PC-3 (cell line): Measurements from ENCODE around the gene DLG2.

Source experiments
- EZH2 ChIP-seq: fragments of 300-600 bp; sonication (generic); IDR thresholded peaks from one replicate; pipeline ENCODE4 v1.6.1; 2017; ENCODE audit warnings: antibody characterized with exemption, mild to moderate bottlenecking, low read length; ENCODE audit not compliant: unreplicated experiment
- TF ChIP-seq, protein P1 (sequence below): fragments of 300-600 bp; sonication (generic); conservative IDR thresholded peaks from 2 replicates; pipeline ENCODE4 v1.5.1; 2017; ENCODE audit warnings: antibody characterized with exemption, low read depth, mild to moderate bottlenecking, low read length

DNA sequence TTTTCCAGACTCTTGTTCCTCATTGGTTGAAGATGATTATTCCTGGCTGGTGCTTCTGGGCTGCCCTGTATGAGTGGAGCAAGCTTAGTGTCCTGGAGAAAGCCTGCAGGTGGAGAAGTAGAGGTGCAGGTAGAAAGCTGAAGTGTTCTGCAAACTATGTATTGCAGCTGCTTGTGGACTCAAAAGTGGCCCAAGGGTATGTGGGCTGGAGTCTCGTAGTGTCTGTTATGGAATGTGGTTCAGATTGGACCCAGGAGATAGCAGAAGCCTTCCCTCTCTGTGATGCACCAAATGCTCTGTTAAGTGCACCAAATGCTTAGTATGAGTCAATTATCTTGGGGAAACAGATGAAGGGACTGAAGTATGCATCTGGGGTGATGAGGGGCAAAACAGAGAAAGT, 2218.2 kb downstream of the DLG2 start:
- no peak for TF ChIP-seq EZH2
- TF ChIP-seq, protein P1, sequence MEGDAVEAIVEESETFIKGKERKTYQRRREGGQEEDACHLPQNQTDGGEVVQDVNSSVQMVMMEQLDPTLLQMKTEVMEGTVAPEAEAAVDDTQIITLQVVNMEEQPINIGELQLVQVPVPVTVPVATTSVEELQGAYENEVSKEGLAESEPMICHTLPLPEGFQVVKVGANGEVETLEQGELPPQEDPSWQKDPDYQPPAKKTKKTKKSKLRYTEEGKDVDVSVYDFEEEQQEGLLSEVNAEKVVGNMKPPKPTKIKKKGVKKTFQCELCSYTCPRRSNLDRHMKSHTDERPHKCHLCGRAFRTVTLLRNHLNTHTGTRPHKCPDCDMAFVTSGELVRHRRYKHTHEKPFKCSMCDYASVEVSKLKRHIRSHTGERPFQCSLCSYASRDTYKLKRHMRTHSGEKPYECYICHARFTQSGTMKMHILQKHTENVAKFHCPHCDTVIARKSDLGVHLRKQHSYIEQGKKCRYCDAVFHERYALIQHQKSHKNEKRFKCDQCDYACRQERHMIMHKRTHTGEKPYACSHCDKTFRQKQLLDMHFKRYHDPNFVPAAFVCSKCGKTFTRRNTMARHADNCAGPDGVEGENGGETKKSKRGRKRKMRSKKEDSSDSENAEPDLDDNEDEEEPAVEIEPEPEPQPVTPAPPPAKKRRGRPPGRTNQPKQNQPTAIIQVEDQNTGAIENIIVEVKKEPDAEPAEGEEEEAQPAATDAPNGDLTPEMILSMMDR = no peak
